Measurements from ENCODE around the gene NPR3.

Gene NPR3

GRCh38 chr5:32712481-32713360 lies 1.6 kb downstream of the NPR3 start:
- DNase-seq: no peak

GRCh38 chr5:32713361-32713769 lies 2.2 kb downstream of the NPR3 start:
- DNase-seq: no peak

- DNase-seq: no peak
Observed at GRCh38 chr5:32713770-32714381, 2.8 kb downstream of the NPR3 start.

- no peak for DNase-seq
Observed at GRCh38 chr5:32714836-32715235, 3.7 kb downstream of the NPR3 start.

- DNase-seq: no peak
Observed at GRCh38 chr5:32720300-32720699, 9.2 kb downstream of the NPR3 start.

- no peak for DNase-seq
Observed at GRCh38 chr5:32721626-32722025, 10.5 kb downstream of the NPR3 start.

- DNase-seq: no peak
Observed at GRCh38 chr5:32722957-32723356, 11.8 kb downstream of the NPR3 start.

GRCh38 chr5:32724526-32724925 lies 13.4 kb downstream of the NPR3 start:
- DNase-seq: no peak

GRCh38 chr5:32726086-32726557 lies 15.0 kb downstream of the NPR3 start:
- no peak for DNase-seq

- DNase-seq: no peak
Observed at GRCh38 chr5:32729651-32730050, 18.5 kb downstream of the NPR3 start.

- DNase-seq: no peak
Observed at GRCh38 chr5:32733590-32734340, 22.6 kb downstream of the NPR3 start.

GRCh38 chr5:32734827-32735378 lies 23.8 kb downstream of the NPR3 start:
- DNase-seq: no peak

- no peak for DNase-seq
Observed at GRCh38 chr5:32735512-32735911, 24.4 kb downstream of the NPR3 start.

- DNase-seq: no peak
Observed at GRCh38 chr5:32736842-32737241, 25.7 kb downstream of the NPR3 start.

GRCh38 chr5:32740651-32741050 lies 29.5 kb downstream of the NPR3 start:
- no peak for DNase-seq

GRCh38 chr5:32745317-32745716 lies 34.2 kb downstream of the NPR3 start:
- no peak for DNase-seq

GRCh38 chr5:32752411-32752810 lies 41.3 kb downstream of the NPR3 start:
- no peak for DNase-seq

- no peak for DNase-seq
Observed at GRCh38 chr5:32753051-32753450, 41.9 kb downstream of the NPR3 start.

- DNase-seq: no peak
Observed at GRCh38 chr5:32753765-32754164, 42.6 kb downstream of the NPR3 start.

GRCh38 chr5:32754284-32754683 lies 43.2 kb downstream of the NPR3 start:
- DNase-seq: no peak

- DNase-seq: no peak
Observed at GRCh38 chr5:32760091-32760509, 49.0 kb downstream of the NPR3 start.

- DNase-seq: no peak
Observed at GRCh38 chr5:32765266-32765665, 54.1 kb downstream of the NPR3 start.

- DNase-seq: no peak
Observed at GRCh38 chr5:32767948-32768467, 56.9 kb downstream of the NPR3 start.

Measured in activated CD4-positive, CD25-positive, alpha-beta regulatory T cell treated with anti-CD3 and anti-CD28 coated beads, Interleukin-2, amount 50 U/mL, for 72 hours (primary cell).